Left renal cortex interstitium (tissue), 4 donors: ENCODE measurements around the gene FASTKD3. TPM values are rescaled to one million over a fixed set of nuclear protein-coding genes. Genes with fewer than 3 reads are reported as not detected.
"Not testable (repeated sequence)": the region's sequence is repeated elsewhere in the genome, so short reads cannot be mapped to it uniquely, and the experiment has no call there.

ENCODE experiments used
- DNase-seq, 4 donors: peaks; one replicate each; pipeline ENCODE4 v3.0.0-alpha.2; 2013; ENCODE audit warnings: low read depth in 4 of 4, low spot score in 2 of 4, missing footprints in 1 of 4
- polyA plus RNA-seq, 4 donors: library from polyadenylated mRNA; unstranded; fragments of 120-200 nt; gene quantifications; one replicate each; pipeline ENCODE4 v1.2.1, GENCODE V29; 2013; ENCODE audit not compliant: insufficient read length in 4 of 4

The FASTKD3 gene
- polyA plus RNA-seq: 10 to 100 TPM; 22.0 to 29.6 (median 24.7) TPM

- DNase-seq: peak in 3 of 4 donors; percentile 68 to 90 (median 83)
Measured at GRCh38 chr5:7868773-7869473, at the start of gene FASTKD3, which contains the start of gene MTRR. TSS of gene FASTKD3 (minus strand) at chr5:7869031. CDS start at chr5:7868083, 948 bp downstream. TSS of gene MTRR (plus strand) at chr5:7869148. CDS start at chr5:7870795, 1,647 bp downstream.

DNA sequence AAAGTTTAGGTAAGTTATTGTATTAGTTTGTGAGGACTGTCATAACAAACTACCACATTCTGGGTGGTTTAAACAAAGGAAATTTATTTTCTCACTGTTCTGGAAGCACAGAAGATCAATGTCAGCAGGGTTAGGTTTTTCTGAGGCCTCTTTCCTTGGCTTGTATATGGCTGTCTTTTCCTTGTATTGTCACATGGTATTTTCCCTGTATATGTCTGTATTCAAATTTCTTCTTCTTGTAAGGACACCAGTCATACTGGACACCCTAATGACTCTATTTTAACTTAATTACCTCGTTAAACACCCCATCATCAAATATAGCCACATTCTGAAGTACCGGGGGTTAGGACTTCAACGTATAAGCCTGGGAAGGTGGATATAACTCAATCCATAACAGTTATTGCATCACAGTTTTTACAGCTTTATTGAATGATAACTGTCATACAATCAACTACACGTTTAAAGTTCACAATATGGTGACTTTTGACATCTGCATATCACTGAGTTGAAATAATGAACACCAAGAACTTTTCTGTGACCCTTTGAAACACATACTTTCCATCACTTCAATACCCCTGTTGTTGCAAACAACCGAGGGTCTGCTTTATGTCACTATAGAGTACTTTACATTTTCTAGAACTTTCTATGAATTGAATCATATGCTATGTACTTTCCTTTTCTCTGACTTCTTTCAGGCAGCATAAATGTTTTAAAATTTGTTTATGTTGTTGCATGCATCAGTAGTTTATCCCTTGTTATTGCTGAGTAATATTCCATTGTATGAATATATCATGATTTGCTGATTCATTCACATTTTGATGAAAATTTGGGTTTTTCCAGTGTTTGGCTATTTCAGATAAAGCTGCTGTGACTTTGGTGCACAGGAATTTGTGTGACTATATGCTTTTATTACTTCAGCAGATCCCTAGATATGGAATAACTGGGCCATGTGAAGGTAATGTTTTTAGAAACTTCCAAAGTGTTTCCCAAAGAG, 48.6 kb upstream of the FASTKD3 start:
- no peak for DNase-seq

DNA sequence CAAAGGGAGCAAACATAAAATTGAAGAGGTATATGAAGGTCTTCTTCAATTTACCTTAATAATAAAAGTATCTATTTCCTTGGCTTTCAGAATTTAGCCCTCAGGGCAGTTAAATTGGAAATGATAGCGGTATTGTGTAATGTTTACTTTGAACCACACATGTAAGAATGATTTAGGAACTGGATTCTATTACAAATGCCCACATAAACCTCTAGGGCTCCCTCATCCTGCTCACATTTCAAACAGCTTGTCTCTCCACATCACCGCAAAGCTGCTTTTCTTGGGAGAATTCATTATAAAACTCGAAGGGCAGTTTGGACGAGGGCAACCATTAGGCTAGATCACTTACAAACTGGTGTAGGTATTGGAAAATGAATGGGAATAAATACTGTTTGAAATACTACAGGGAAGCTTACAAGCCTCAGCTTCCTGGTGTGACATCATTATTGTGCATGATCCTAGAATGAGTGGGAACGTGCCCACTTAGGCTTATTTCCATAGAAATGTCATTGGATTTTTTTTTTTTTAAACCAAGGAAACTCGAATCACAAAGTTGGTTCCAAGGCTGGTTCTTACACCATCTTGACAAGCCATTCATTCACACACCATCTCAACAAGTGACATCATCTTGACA, 47.5 kb upstream of the FASTKD3 start:
- peak in 1 of 4 donors; percentile 27 for DNase-seq

DNA sequence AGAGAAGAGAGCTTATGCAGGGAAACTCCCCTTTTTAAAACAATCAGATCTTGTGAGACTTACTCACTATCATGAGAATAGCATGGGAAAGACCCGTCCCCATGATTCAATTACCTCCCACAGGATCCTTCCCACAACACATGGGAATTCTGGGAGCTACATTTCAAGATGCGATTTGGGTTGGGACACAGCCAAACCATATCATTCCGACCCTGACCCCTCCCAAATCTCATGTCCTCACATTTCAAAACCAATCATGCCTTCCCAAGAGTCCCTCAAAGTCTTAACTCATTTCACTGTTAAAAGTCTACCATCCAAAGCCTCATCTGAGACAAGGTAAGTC, 42.6 kb upstream of the FASTKD3 start:
- not testable (repeated sequence) for DNase-seq

DNA sequence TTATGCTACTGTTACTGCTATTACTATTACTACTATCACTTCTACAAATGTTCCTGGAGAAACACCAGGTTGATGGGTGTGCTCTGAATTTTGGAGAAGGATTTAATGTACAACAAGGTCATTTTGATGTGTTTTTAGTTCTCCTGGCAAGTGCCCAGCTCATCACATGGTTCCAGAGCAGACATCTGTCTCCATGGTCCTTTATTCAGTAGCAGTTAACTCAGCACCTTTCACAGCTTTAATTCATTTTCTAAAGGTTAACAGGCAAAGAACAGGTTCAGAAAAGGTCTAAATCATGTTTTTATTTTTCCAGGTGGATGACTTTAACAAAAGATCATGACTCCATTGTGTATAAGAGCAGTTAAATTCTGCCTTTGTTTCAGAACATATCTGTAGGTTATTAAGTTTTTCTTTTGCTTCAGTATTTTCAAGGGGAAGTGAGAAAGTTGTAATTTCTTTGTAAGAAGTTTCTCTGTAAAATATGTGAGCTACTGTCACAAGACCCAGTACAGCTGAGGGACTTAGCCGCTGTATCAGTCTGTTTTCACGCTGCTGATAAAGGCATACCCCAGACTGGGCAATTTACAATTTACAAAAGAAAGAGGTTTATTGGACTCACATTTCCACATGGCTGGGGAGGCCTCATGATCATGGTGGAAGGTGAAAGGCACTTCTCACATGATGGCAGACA, 42.1 kb upstream of the FASTKD3 start:
- DNase-seq: no peak

- no peak for DNase-seq
Measured at GRCh38 chr5:7908317-7908716, 39.5 kb upstream of the FASTKD3 start.

- no peak for DNase-seq
Measured at GRCh38 chr5:7907612-7908011, 38.8 kb upstream of the FASTKD3 start.

- DNase-seq: no peak
Measured at GRCh38 chr5:7904170-7904569, 35.3 kb upstream of the FASTKD3 start.

GRCh38 chr5:7902666-7903625, 34.1 kb upstream of the FASTKD3 start:
- DNase-seq: no peak

DNA sequence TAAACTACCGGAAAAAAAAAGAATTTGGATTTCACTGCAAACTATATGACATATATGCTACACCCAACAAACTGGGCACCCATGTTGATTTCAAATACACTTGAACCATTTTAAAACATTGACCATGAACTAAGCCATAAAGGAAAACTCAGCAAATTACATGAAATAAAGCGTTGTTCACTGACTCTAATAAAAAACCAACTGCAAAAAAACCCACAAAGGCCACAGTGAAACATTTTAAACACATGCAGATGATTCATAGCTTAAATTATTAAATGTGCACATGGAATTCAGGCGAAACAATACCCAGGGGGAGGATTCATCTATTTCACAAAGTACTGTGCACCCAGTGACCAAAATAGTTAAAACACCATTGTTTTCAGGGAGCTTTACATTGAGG, 33.4 kb upstream of the FASTKD3 start:
- no peak for DNase-seq

DNA sequence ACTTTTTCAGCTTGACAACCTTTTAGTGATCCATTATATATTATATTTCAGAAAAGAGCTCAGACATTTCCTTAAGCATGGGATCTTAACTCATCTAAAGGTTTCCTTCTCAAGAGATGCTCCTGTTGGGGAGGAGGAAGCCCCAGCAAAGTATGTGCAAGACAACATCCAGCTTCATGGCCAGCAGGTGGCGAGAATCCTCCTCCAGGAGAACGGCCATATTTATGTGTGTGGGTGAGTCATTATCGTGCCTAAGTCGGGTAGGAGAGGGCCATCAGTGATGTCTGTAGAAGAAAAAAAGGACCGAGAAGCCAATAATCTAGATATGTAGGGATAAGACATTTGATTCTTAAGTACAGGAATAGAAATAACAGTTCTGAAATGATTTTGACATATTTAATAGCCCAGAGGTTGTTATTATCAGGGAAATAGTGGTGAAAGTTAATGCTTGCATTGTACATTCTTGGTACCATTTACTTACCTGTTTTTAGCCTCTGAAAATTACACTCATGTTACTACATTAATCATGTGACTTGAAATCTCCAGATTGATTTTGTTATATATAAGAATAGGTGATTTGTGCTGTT, 28.3 kb upstream of the FASTKD3 start:
- no peak for DNase-seq

DNA sequence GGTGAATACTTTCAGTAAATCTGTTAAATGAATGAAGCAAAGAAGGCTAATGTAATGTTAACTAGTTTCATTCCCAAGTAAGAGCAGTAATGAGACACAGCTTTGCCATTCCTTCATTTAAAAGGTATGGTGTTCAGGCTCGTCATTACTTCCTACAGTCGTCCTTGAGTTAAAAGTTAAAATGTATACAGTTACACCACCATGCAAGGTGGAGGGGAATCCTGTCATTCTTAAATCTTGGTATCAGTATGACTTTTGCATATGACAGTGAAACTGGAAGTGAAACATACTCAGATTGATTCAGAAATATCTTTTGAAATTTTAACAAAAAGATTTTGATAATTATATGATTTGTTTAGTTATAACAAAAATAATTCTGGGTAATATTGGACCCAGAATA, 26.0 kb upstream of the FASTKD3 start:
- no peak for DNase-seq

GRCh38 chr5:7894439-7894838, 25.6 kb upstream of the FASTKD3 start:
- DNase-seq: no peak

DNA sequence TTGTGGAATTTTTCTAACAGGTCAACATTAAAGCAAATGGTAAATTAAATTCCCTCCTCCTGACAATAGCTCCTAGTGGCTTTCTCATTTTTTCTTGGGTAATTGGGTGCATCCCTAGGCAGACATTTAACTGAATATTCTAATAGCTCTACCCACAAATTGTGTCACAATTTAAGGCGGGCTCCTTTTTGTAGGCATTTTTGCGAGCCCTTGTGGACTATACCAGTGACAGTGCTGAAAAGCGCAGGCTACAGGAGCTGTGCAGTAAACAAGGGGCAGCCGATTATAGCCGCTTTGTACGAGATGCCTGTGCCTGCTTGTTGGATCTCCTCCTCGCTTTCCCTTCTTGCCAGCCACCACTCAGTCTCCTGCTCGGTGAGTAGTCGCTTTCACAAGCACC, 20.1 kb upstream of the FASTKD3 start:
- DNase-seq: no peak

DNA sequence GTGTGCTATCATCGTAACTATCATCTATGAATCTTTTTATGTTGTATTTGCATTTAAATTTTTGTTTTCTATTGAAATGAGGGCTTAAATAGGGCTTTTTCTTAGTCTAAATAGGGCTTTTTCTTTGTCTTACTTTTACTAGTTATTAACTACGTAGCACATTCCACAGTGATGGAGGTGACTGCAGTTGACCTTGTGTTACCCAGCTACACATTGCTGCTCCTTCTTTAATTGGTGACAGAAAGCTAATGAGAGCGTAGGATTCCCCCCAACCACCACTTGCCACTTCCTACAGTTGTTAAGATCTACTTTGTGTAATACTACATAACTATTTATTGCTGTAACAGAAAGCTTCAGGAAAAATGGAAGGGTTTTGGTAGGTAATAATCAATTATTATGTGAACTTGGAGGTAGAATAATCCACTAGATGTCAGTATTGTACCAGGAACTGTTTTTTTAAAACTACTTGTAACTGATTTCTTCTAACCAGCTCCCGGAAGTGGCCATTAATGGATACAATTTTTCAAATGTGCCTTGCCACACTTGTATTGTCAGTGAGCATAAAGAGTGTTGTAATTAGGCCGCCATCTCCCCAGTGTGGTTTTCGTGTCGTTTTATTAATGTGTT, 18.1 kb upstream of the FASTKD3 start:
- no peak for DNase-seq

DNA sequence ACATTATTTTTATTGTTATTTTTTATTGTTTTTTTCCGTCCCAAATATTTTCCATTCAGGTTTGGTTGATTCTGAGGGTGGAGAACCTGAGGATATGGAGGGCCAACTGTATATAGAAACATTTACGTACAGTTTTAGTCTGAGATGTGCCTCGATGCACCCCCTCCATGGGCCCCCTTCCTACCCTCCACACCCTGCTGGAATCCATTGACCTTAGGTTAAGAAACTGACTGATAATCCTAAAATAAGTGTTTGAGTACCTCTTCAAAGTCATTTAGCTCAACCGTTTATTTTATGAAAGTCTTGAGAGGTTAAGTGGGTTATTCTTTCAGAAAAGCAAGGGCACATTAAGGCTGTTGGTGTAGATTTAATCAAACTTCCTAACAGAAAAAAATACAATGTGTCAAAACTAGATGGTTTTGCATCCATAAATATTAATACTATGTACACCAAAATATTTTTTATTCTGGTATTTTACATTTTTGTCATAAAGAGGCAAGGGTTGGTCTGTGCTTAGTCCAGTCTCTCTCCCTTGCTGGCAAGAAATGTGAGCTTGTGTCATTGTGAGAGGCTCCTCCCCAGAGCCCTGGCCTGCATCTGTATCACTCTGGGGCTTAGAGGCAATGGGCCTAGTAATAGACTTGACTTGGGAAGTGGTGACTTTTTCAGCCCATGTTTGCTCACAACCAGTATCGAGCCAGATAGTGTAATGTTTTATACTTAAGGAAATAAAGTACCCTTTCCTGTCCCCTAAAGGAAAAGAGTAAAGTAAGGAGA, 15.8 kb upstream of the FASTKD3 start:
- no peak for DNase-seq

GRCh38 chr5:7882926-7883325, 14.1 kb upstream of the FASTKD3 start:
- no peak for DNase-seq

- no peak for DNase-seq
Measured at GRCh38 chr5:7881816-7882215, 13.0 kb upstream of the FASTKD3 start.
